Adrenal gland (tissue), 12 donors: Measurements from ENCODE around the gene DPM2. TPM values are rescaled to one million over a fixed set of nuclear protein-coding genes. Genes with fewer than 3 reads are reported as not detected.

Experiments used
- DNase-seq, 7 donors: peaks; one replicate each; pipeline ENCODE4 v3.0.0-alpha.2; 2019 to 2020
- H3K27ac ChIP-seq, 5 donors: fragments of 200-600 bp; sonication (generic) in 4 of 5; 1 replicate in 3 of 5; 2 replicates in 2 of 5; pipeline versions ENCODE4 v1.5.1 to v1.8.0; 2016 to 2020; ENCODE audit warnings: mild to moderate bottlenecking in 1 of 5
- H3K27me3 ChIP-seq: fragments of 200-600 bp; 2 replicates; pipeline ENCODE4 v1.8.0; 2021
- H3K36me3 ChIP-seq, 2 donors: fragments of 200-600 bp; replicated peaks in 1 of 2; 1 replicate in 1 of 2; 2 replicates in 1 of 2; pipeline versions ENCODE4 v1.5.1 to v1.8.0; 2018 to 2022
- H3K4me1 ChIP-seq, 2 donors: fragments of 200-600 bp; replicated peaks in 1 of 2; 1 replicate in 1 of 2; 2 replicates in 1 of 2; pipeline versions ENCODE4 v1.5.1 to v1.8.0; 2018 to 2021
- H3K4me3 ChIP-seq, 4 donors: fragments of 200-600 bp; sonication (generic) in 3 of 4; one replicate each; pipeline ENCODE4 v1.5.1; 2016 to 2018
- H3K9me3 ChIP-seq, 3 donors: fragments of 200-600 bp; sonication (generic) in 1 of 3; replicated peaks in 1 of 3; 1 replicate in 2 of 3; 2 replicates in 1 of 3; pipeline versions ENCODE4 v1.5.1 to v1.8.0; 2016 to 2021
- POLR2A ChIP-seq, 2 donors: fragments of 450-650 bp; IDR thresholded peaks; one replicate each; pipeline ENCODE4 v1.6.1; 2017; ENCODE audit warnings: antibody characterized with exemption in 2 of 2, mild to moderate bottlenecking in 2 of 2, moderate library complexity in 1 of 2
- WGBS, 4 donors: extraction: QIAGEN DNeasy Blood & Tissue Kit in 2 of 4; methylation state at CpG; one replicate each; pipeline versions ENCODE4 v1.1.5 to v1.1.7; 2013 to 2017; 5-methylcytosine and 5-hydroxymethylcytosine counted together
- intact Hi-C, 2 donors: fragments of 100-400 bp; cut with DNase I; formaldehyde crosslinking; loops; one replicate each; pipeline versions ENCODE4 v1.14.1 to v1.15.0; 2022 to 2023
- polyA plus RNA-seq, 3 donors: library from polyadenylated mRNA; stranded (reverse); fragments of 200-250 nt in 2 of 3; fragments of 350-450 nt in 1 of 3; fragmentation: Illumina TruSeq in 1 of 3; extraction: RNeasy Lipid Tissue Mini Kit (QIAGEN cat#74804) in 1 of 3; gene quantifications; one replicate each; pipeline ENCODE4 v1.2.3, GENCODE V29; 2013 to 2014
- total RNA-seq, 9 donors: library from RNA; depleted of rRNA in 4 of 9; stranded (reverse); fragments of >200 nt in 4 of 9; fragments of 120-200 nt in 1 of 9; fragmentation: NEBNext Ultra II Directional in 1 of 9; extraction: Animal tissue kit (Norgen Biotek cat#: 25700) in 1 of 9; gene quantifications; one replicate each; pipeline versions ENCODE4 v1.1.0 to v1.2.4, GENCODE V29; 2013 to 2023
- TF ChIP-seq, protein P1 (sequence below), 6 experiments: fragments of 450-650 bp in 4 of 6; fragments of 200-600 bp in 2 of 6; sonication (generic) in 1 of 6; IDR thresholded peaks; 1 replicate in 5 of 6; 2 replicates in 1 of 6; pipeline versions ENCODE4 v1.5.1 to v1.8.0; 2016 to 2021; ENCODE audit warnings: antibody characterized with exemption in 6 of 6, mild to moderate bottlenecking in 2 of 6, moderate library complexity in 1 of 6
- donor health status: healthy with polysubstance abuse.
- donor health status: Bipolar disorder and iron deficiency.
- donor health status: DM: yes; HTN: yes; CAD: no.
- donor health status: DM: no; HTN: no; CAD: no.
- donor health status: DM: no; HTN: no; CAD: no.
- donor health status: DM: yes; HTN: yes; CAD: no.

DPM2 gene
- total and polyA plus RNA-seq, 12 donors, result 18.4 to 46.8 (median 33.5) TPM

DNA sequence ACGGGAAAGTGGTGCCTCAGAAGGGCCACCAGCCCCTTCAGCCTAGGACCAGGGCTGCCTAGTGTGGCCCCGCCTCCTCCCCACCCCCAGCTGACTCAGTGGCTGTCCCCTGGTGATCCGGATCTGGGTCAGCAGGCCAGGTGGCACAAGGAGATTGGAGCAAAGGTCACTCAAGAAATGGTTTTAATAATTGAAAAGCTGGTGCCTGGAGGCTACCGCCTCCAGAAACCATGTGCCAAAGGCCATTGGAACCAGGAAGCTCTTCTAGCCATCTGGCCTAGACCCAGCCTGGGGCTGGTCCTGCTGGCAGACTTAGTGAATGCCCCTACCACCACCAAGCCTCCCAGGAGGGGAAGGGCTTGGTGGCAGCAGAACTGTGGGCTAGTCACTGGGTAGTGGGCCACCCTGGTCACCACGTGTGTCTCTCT lies 22.3 kb downstream of the DPM2 start:
- Histone ChIP-seq H3K9me3 (no peaks in the 10 kb centered on the region), H3K36me3 (peaks cover 0 to 26% of the 10 kb centered on the region in 2 donors), H3K4me3 (no peak overlapping the region), H3K27me3 (no peaks in the 10 kb centered on the region), H3K27ac (peak overlapping the region in 1 of 5 donors; percentile 52), H3K4me1 (peaks cover 24 to 51% of the 10 kb centered on the region in 2 donors)
- intact Hi-C loops, result no loop called here
- TF ChIP-seq, protein P1, sequence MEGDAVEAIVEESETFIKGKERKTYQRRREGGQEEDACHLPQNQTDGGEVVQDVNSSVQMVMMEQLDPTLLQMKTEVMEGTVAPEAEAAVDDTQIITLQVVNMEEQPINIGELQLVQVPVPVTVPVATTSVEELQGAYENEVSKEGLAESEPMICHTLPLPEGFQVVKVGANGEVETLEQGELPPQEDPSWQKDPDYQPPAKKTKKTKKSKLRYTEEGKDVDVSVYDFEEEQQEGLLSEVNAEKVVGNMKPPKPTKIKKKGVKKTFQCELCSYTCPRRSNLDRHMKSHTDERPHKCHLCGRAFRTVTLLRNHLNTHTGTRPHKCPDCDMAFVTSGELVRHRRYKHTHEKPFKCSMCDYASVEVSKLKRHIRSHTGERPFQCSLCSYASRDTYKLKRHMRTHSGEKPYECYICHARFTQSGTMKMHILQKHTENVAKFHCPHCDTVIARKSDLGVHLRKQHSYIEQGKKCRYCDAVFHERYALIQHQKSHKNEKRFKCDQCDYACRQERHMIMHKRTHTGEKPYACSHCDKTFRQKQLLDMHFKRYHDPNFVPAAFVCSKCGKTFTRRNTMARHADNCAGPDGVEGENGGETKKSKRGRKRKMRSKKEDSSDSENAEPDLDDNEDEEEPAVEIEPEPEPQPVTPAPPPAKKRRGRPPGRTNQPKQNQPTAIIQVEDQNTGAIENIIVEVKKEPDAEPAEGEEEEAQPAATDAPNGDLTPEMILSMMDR (IDR thresholded peaks at IDR 0.05), result no peak
- TF ChIP-seq POLR2A (IDR thresholded peaks at IDR 0.05), result no peak
- WGBS, 4 donors, result 59 to 68% (median 64%) methylated on average over 3 to 5 of the region's 5 CpGs; no CpG with 5 or more reads in 1 of the 4 donors
- DNase-seq, result peak in 1 of 7 donors; percentile 48

GRCh38 chr9:127913682-127914081 lies 24.0 kb downstream of the DPM2 start:
- no peak for DNase-seq
- Histone ChIP-seq H3K36me3 (peaks cover 0 to 36% of the 10 kb centered on the region in 2 donors), H3K27me3 (no peaks in the 10 kb centered on the region), H3K4me1 (peaks cover 15 to 35% of the 10 kb centered on the region in 2 donors), H3K27ac (no peak overlapping the region), H3K9me3 (no peaks in the 10 kb centered on the region), H3K4me3 (no peak overlapping the region)
- 93 to 98% (median 98%) methylated on average over 9 to 11 of the region's 11 CpGs for WGBS, 4 donors
- TF ChIP-seq, protein P1 (IDR thresholded peaks at IDR 0.05), result no peak
- no peak for TF ChIP-seq POLR2A (IDR thresholded peaks at IDR 0.05)
- intact Hi-C loops, result no loop called here

DNA sequence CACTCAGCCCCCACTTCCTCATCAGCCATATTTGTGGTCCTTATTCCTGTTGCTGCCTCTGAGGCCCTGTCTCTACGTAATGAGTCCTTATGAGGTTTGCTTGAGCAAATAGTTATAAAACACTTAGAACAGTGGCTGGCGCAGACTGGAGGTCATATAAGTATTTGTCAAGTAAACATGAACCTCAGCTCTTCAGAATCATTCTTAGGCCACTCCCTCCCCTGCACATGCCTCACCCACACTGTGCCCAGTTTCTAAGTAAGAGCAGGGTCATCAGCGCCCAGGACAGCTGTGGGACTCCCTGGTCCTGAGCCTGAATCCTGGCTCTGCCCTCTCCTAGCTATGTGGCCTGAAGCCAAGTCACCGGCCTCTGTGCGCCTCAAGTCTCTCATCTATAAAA lies 24.8 kb downstream of the DPM2 start:
- Histone ChIP-seq H3K27ac (no peak overlapping the region), H3K4me1 (peaks cover 11 to 27% of the 10 kb centered on the region in 2 donors), H3K4me3 (no peak overlapping the region), H3K36me3 (peaks cover 0 to 44% of the 10 kb centered on the region in 2 donors), H3K27me3 (no peaks in the 10 kb centered on the region), H3K9me3 (no peaks in the 10 kb centered on the region)
- intact Hi-C loops, result no loop called here
- peak in 1 of 7 donors; percentile 53 for DNase-seq
- WGBS, 4 donors, result 90 to 93% (median 91%) methylated on average over 5 of the region's 5 CpGs
- no peak for TF ChIP-seq POLR2A (IDR thresholded peaks at IDR 0.05)
- TF ChIP-seq, protein P1 (IDR thresholded peaks at IDR 0.05), result no peak

- H3K9me3 ChIP-seq, result no peaks in the 10 kb centered on the region
- intact Hi-C loops, result no loop called here
- TF ChIP-seq POLR2A (IDR thresholded peaks at IDR 0.05), result no peak
- TF ChIP-seq, protein P1 (IDR thresholded peaks at IDR 0.05), result no peak
- WGBS, 4 donors, result 96 to 99% (median 97%) methylated on average over 14 to 31 of the region's 31 CpGs
- no peak overlapping the region for H3K27ac ChIP-seq
- DNase-seq, result no peak
- no peak overlapping the region for H3K4me3 ChIP-seq
- H3K4me1 ChIP-seq, result peaks cover 11 to 23% of the 10 kb centered on the region in 2 donors
- no peaks in the 10 kb centered on the region for H3K27me3 ChIP-seq
- peaks cover 0 to 44% of the 10 kb centered on the region in 2 donors for H3K36me3 ChIP-seq
These were observed 25.4 kb downstream of the DPM2 start for GRCh38 chr9:127912296-127912695.
